ENCODE results near the gene KCNH6. TPM values are rescaled to one million over a fixed set of nuclear protein-coding genes. Genes with fewer than 3 reads are reported as not detected.

The KCNH6 gene
- total RNA-seq, 1 donor from 2014 or later: not detected

DNA sequence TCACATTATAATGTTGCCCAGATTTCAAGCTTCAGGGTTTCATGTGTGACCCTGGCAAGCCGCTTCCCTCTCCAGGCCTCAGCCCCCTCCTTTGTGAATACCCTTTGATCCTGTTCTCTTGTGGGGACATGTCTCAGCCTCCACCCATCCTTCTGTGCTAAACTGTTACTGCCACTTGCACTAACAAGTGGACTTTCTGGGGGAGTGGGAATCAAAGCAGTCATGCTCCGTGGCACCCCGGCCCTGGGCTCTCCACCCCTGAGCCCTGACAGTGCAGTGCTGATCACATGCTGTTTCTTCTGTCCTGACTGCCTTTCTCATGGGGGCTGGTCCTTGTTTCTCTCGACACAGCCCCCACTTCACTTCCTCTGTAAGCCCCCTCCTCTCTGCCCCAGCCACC, 17.4 kb downstream of the KCNH6 start:
- no peak overlapping the region for H3K4me3 ChIP-seq
- H3K27me3 ChIP-seq: peaks cover 5% of the 10 kb centered on the region
- H3K9me3 ChIP-seq: no peaks in the 10 kb centered on the region
- no peaks in the 10 kb centered on the region for H3K36me3 ChIP-seq
- no peak for TF ChIP-seq CTCF (IDR thresholded peaks at IDR 0.05)
- no peak overlapping the region for H3K27ac ChIP-seq
- peak in 1 of 2 donors; percentile 34 for DNase-seq (ENCODE audit: low spot score in 2 of 2)
- intact Hi-C loops (cut with DNase I): no loop called here
- H3K4me1 ChIP-seq: peaks cover 0 to 2% of the 10 kb centered on the region in 2 donors

DNA sequence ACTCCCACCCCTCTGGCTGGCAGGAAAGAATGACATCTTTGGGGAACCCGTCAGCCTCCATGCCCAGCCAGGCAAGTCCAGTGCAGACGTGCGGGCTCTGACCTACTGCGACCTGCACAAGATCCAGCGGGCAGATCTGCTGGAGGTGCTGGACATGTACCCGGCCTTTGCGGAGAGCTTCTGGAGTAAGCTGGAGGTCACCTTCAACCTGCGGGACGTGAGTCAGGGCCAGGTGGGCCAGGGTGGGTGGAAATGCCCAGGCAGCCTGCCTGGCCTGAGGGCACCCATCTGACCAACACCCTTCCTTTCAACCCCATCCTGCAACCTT, 19.0 kb downstream of the KCNH6 start:
- TF ChIP-seq CTCF (IDR thresholded peaks at IDR 0.05): no peak

DNA sequence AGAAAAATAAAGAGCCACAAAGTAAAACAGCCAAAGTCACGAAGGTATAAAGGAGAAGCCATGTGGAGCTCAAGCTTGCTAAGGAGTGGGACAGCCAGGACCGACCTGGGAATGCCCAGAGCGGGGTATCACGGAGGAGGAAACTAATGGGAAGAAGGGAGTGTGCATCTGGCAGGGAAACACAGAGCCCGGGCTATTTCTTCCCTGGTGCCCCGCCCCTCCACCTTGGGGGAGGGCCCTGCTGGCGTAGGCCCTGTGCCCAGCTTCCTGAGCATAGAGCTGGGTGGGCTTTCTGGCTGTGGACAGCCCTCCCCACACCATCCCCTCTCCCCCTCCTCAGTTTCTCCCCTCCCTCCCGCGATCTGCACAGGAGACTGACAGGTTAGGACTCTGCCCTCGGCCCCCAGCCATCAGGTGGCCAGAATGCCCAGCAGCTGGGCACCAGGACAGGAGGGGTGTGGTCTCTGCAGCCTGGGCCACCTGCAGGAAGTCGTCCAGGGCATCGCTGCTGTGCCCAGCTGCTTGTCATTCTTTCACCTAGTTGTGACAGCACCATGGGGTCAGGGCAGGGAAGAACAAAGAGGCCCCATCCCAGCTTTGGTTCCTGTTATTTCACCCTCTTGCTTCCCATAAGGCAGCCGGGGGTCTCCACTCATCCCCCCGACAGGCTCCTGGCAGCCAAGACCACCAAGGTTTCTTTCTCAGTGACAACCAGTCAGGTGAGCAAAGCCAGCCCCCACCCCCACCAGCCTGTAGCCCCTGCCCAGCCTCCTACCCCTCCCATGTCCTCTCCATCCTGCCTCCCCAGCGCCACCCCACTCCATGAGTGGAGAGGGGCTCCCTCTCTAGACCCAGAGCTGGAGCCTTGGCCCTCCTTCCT, 20.0 kb downstream of the KCNH6 start:
- peaks cover 0 to under 1% of the 10 kb centered on the region in 2 donors for H3K4me1 ChIP-seq
- no peak for TF ChIP-seq CTCF (IDR thresholded peaks at IDR 0.05)
- no peak overlapping the region for H3K4me3 ChIP-seq
- H3K27ac ChIP-seq: no peak overlapping the region
- H3K36me3 ChIP-seq: no peaks in the 10 kb centered on the region
- H3K9me3 ChIP-seq: no peaks in the 10 kb centered on the region
- DNase-seq (ENCODE audit: low spot score in 2 of 2): peak in 1 of 2 donors; percentile 46
- peaks cover 4% of the 10 kb centered on the region for H3K27me3 ChIP-seq
- intact Hi-C loops (cut with DNase I): no loop called here

More for the DNA sequence above, 19.0 kb downstream of the KCNH6 start:
- intact Hi-C loops (cut with DNase I): no loop called here
- no peak overlapping the region for H3K4me3 ChIP-seq
- H3K9me3 ChIP-seq: no peaks in the 10 kb centered on the region
- H3K4me1 ChIP-seq: peaks cover 0 to 2% of the 10 kb centered on the region in 2 donors
- no peak overlapping the region for H3K27ac ChIP-seq
- H3K36me3 ChIP-seq: no peaks in the 10 kb centered on the region
- no peak for DNase-seq (ENCODE audit: low spot score in 2 of 2)
- peaks cover 5% of the 10 kb centered on the region for H3K27me3 ChIP-seq

- Histone ChIP-seq H3K4me3 (no peak overlapping the region), H3K36me3 (no peaks in the 10 kb centered on the region), H3K4me1 (no peaks in the 10 kb centered on the region), H3K27me3 (no peaks in the 10 kb centered on the region), H3K27ac (no peak overlapping the region), H3K9me3 (no peaks in the 10 kb centered on the region)
- no peak for TF ChIP-seq CTCF (IDR thresholded peaks at IDR 0.05)
- DNase-seq (ENCODE audit: low spot score in 2 of 2): no peak
- intact Hi-C loops (cut with DNase I): no loop called here
Observed at GRCh38 chr17:63543822-63544420, 20.8 kb downstream of the KCNH6 start.

- peak in 1 of 2 donors; percentile 56 for DNase-seq (ENCODE audit: low spot score in 2 of 2)
- intact Hi-C loops (cut with DNase I): no loop called here
- Histone ChIP-seq H3K27me3 (no peaks in the 10 kb centered on the region), H3K36me3 (no peaks in the 10 kb centered on the region), H3K9me3 (no peaks in the 10 kb centered on the region), H3K27ac (no peak overlapping the region), H3K4me1 (peaks cover 0 to 2% of the 10 kb centered on the region in 2 donors), H3K4me3 (no peak overlapping the region)
- no peak for TF ChIP-seq CTCF (IDR thresholded peaks at IDR 0.05)
Observed at GRCh38 chr17:63544467-63545301, 21.5 kb downstream of the KCNH6 start.
